GM12872 (cell line): Measurements from ENCODE around the gene PLEKHD1.

Experiments
- CTCF ChIP-seq: IDR thresholded peaks from 3 replicates; pipeline ENCODE4 v1.5.1; 2011; ENCODE audit warnings: low read depth, mild to moderate bottlenecking, low read length, moderate library complexity; ENCODE audit not compliant: insufficient read depth

Gene PLEKHD1

GRCh38 chr14:69580009-69580577, 95.6 kb downstream of the PLEKHD1 start:
- peak; percentile 71 for TF ChIP-seq CTCF
